ENCODE results near the gene PHF14.

Gene PHF14

GRCh38 chr7:11082552-11083213 is 109.0 kb downstream of the PHF14 start:
- peak overlapping the region; percentile 30 for H3K27ac ChIP-seq
- TF ChIP-seq ZFX (IDR thresholded peaks at IDR 0.05; ENCODE audit: borderline replicate concordance) (no peak), CTCF (IDR thresholded peaks at IDR 0.05) (no peak)

GRCh38 chr7:11083214-11083568 is 109.5 kb downstream of the PHF14 start:
- TF ChIP-seq ZFX (IDR thresholded peaks at IDR 0.05; ENCODE audit: borderline replicate concordance) (no peak), CTCF (IDR thresholded peaks at IDR 0.05) (no peak)
- H3K27ac ChIP-seq: peak overlapping the region; percentile 30

GRCh38 chr7:11104578-11104977 is 130.9 kb downstream of the PHF14 start:
- H3K27ac ChIP-seq: no peak overlapping the region
- TF ChIP-seq CTCF (IDR thresholded peaks at IDR 0.05): no peak

- H3K27ac ChIP-seq: no peak overlapping the region
- TF ChIP-seq CTCF (IDR thresholded peaks at IDR 0.05): no peak
- TF ChIP-seq ZFX (IDR thresholded peaks at IDR 0.05; ENCODE audit: borderline replicate concordance): no peak
Observed at GRCh38 chr7:11109659-11110058, 136.0 kb downstream of the PHF14 start.

- no peak overlapping the region for H3K27ac ChIP-seq
- TF ChIP-seq ZFX (IDR thresholded peaks at IDR 0.05; ENCODE audit: borderline replicate concordance) (no peak), CTCF (IDR thresholded peaks at IDR 0.05) (no peak)
Observed at GRCh38 chr7:11120068-11120664, 146.5 kb downstream of the PHF14 start.

- H3K27ac ChIP-seq: no peak overlapping the region
- TF ChIP-seq CTCF (IDR thresholded peaks at IDR 0.05) (no peak), ZFX (IDR thresholded peaks at IDR 0.05; ENCODE audit: borderline replicate concordance) (no peak)
Observed at GRCh38 chr7:11120675-11121220, 147.1 kb downstream of the PHF14 start.

GRCh38 chr7:11124856-11125559 is 151.3 kb downstream of the PHF14 start:
- no peak for TF ChIP-seq ZFX (IDR thresholded peaks at IDR 0.05; ENCODE audit: borderline replicate concordance)
- no peak for TF ChIP-seq CTCF (IDR thresholded peaks at IDR 0.05)
- H3K27ac ChIP-seq: no peak overlapping the region

Data from 22Rv1 (cell line).